B cell (primary cell): ENCODE measurements around the gene MMP11. TPM values are rescaled to one million over a fixed set of nuclear protein-coding genes. Genes with fewer than 3 reads are reported as not detected.

ENCODE experiments used
- ATAC-seq: fragments of 200-7000 bp; cut with Tn5 transposase; one replicate; pipeline ENCODE4 v1.10.0; 2021; ENCODE audit warnings: low read depth, mild to moderate bottlenecking, moderate number of reproducible peaks, moderate library complexity
- CTCF ChIA-PET: fragments of 350-600 bp; sonication (Branson Sonifier 250); formaldehyde crosslinking; loops from one replicate; lab custom pipeline; 2021; ENCODE audit warnings: antibody characterized with exemption, inconsistent platforms; lab: Charles Lee
- POLR2A ChIA-PET: fragments of 350-600 bp; sonication (Branson Sonifier 250); formaldehyde crosslinking; loops from one replicate; lab custom pipeline; 2021; ENCODE audit warnings: antibody characterized with exemption; lab: Charles Lee
- DNase-seq: peaks from one replicate; pipeline ENCODE4 v3.0.0; 2013
- H2AFZ ChIP-seq: 2 replicates; pipeline ENCODE4 v1.6.1; 2012; ENCODE audit warnings: mild to moderate bottlenecking, low read depth, low read length; ENCODE audit not compliant: insufficient read depth, poor library complexity, severe bottlenecking
- H3K27ac ChIP-seq, 2 donors: 1 replicate in 1 of 2; 2 replicates in 1 of 2; pipeline ENCODE4 v1.5.1; 2012 to 2013; ENCODE audit warnings: low read length in 2 of 2, mild to moderate bottlenecking in 2 of 2, moderate library complexity in 1 of 2
- H3K27me3 ChIP-seq, 4 experiments: fragments of 200-600 bp in 1 of 4; sonication (generic) in 1 of 4; replicated peaks in 1 of 4; 1 replicate in 2 of 4; 2 replicates in 2 of 4; pipeline versions ENCODE4 v1.6.1 to v1.7.0; 2013 to 2016; ENCODE audit warnings: low read length in 3 of 4, mild to moderate bottlenecking in 2 of 4, mixed read lengths in 1 of 4, moderate library complexity in 1 of 4; ENCODE audit not compliant: insufficient read depth in 4 of 4, control insufficient read depth in 3 of 4; ENCODE audit errors: control extremely low read depth in 1 of 4
- H3K36me3 ChIP-seq, 2 experiments: replicated peaks in 1 of 2; 1 replicate in 1 of 2; 2 replicates in 1 of 2; pipeline versions ENCODE4 v1.6.1 to v1.7.1; 2013; ENCODE audit warnings: low read length in 1 of 2; ENCODE audit not compliant: insufficient read depth in 2 of 2, control insufficient read depth in 1 of 2; ENCODE audit errors: control extremely low read depth in 1 of 2, extremely low read depth in 1 of 2
- H3K4me1 ChIP-seq, 2 donors: fragments of 200-600 bp in 1 of 2; sonication (generic) in 1 of 2; 1 replicate in 1 of 2; 2 replicates in 1 of 2; pipeline versions ENCODE4 v1.5.1 to v1.6.1; 2013 to 2017; ENCODE audit warnings: low read length in 2 of 2; ENCODE audit not compliant: control insufficient read depth in 2 of 2, insufficient read depth in 2 of 2
- H3K4me2 ChIP-seq: replicated peaks from 2 replicates; pipeline ENCODE3; 2012; ENCODE audit warnings: mild to moderate bottlenecking, low read depth, low read length; ENCODE audit not compliant: poor library complexity, severe bottlenecking
- H3K4me3 ChIP-seq, 5 experiments: fragments of 200-600 bp in 1 of 5; sonication (generic) in 1 of 5; 1 replicate in 3 of 5; 2 replicates in 2 of 5; pipeline versions ENCODE4 v1.5.1 to v1.7.0; 2011 to 2016; ENCODE audit warnings: low read length in 4 of 5, mild to moderate bottlenecking in 4 of 5, low read depth in 2 of 5, control low read depth in 1 of 5, moderate library complexity in 1 of 5; ENCODE audit not compliant: insufficient read depth in 1 of 5; ENCODE audit errors: control extremely low read depth in 1 of 5, extremely low read depth in 1 of 5
- H3K79me2 ChIP-seq: fragments of 200-600 bp; sonication (generic); one replicate; pipeline ENCODE4 v1.6.0; 2016; ENCODE audit warnings: low read length; ENCODE audit not compliant: control insufficient read depth, insufficient read depth
- H3K9ac ChIP-seq: fragments of 200-600 bp; sonication (generic); 2 replicates; pipeline ENCODE4 v1.6.1; 2017; ENCODE audit warnings: mild to moderate bottlenecking, low read length, moderate library complexity
- H3K9me3 ChIP-seq, 3 donors: one replicate each; pipeline versions ENCODE4 v1.6.1 to v1.7.1; 2013; ENCODE audit warnings: low read length in 2 of 3; ENCODE audit not compliant: control insufficient read depth in 2 of 3, insufficient read depth in 1 of 3; ENCODE audit errors: control extremely low read depth in 1 of 3
- H4K20me1 ChIP-seq: 2 replicates; pipeline ENCODE4 v1.6.0; 2012; ENCODE audit warnings: mild to moderate bottlenecking, low read length; ENCODE audit not compliant: insufficient read depth, control insufficient read depth, poor library complexity, severe bottlenecking
- H3K27ac Mint-ChIP-seq: one replicate; pipeline ENCODE4 v1.8.0; 2021; ENCODE audit warnings: mixed read lengths
- H3K27me3 Mint-ChIP-seq: one replicate; pipeline ENCODE4 v1.8.0; 2021; ENCODE audit warnings: mixed read lengths
- H3K4me1 Mint-ChIP-seq: one replicate; pipeline ENCODE4 v1.8.0; 2021; ENCODE audit warnings: mixed read lengths
- H3K4me3 Mint-ChIP-seq: one replicate; pipeline ENCODE4 v1.8.0; 2021; ENCODE audit warnings: mixed read lengths
- H3K9me3 Mint-ChIP-seq: one replicate; pipeline ENCODE4 v1.8.0; 2022; ENCODE audit warnings: mixed read lengths; ENCODE audit not compliant: insufficient read depth
- CTCF ChIP-seq: fragments of 200-600 bp; IDR thresholded peaks from one replicate; pipeline ENCODE4 v1.8.0; 2022; ENCODE audit warnings: antibody characterized with exemption, mild to moderate bottlenecking
- EZH2 ChIP-seq: IDR thresholded peaks from 2 replicates; pipeline ENCODE4 v1.6.1; 2012; ENCODE audit warnings: borderline replicate concordance, low read depth, mild to moderate bottlenecking, moderate library complexity, low read length; ENCODE audit not compliant: insufficient read depth, poor library complexity, severe bottlenecking
- WGBS: methylation state at CpG from one replicate; pipeline ENCODE4 v1.1.5; 2013; ENCODE audit warnings: missing lambda C conversion rate; ENCODE audit not compliant: insufficient coverage; 5-methylcytosine and 5-hydroxymethylcytosine counted together
- intact Hi-C: fragments of 100-400 bp; cut with micrococcal nuclease; formaldehyde crosslinking; loops from one replicate; pipeline ENCODE4 v1.10.0; 2022
- polyA plus RNA-seq: library from polyadenylated mRNA; depleted of rRNA; stranded (reverse); fragments of >200 nt; gene quantifications from 2 replicates; pipeline ENCODE4 v1.2.3, GENCODE V29; 2012
- total RNA-seq, 2 donors: library from RNA; stranded (reverse); fragments of 120-200 nt in 1 of 2; gene quantifications; 1 replicate in 1 of 2; 2 replicates in 1 of 2; pipeline versions ENCODE4 v1.2.3 to v1.2.4, GENCODE V29; 2013 to 2022

Gene MMP11
- total and polyA plus RNA-seq, 2 donors (not counting 1 experiment from before 2014, with no cell fraction given) = 11.6 to 19.0 TPM

- DNase-seq = no peak
- no peak overlapping the region for H3K27ac ChIP-seq
- intact Hi-C loops = no loop called here
- peaks cover 0 to 5% of the 10 kb centered on the region in 2 experiments for H3K36me3 ChIP-seq
- H3K4me1 Mint-ChIP-seq = peaks cover 27% of the 10 kb centered on the region
- TF ChIP-seq CTCF = no peak
- no peak for TF ChIP-seq EZH2
- H3K9me3 Mint-ChIP-seq = no peaks in the 10 kb centered on the region
- H2AFZ ChIP-seq = no peak overlapping the region
- no peak overlapping the region for H3K27ac Mint-ChIP-seq
- CTCF ChIA-PET = interaction anchor here (0.6 to 2.0 kb wide), 9 partner anchors 21 to 781 kb away, joined by 3 to 15 read pairs (median 3); partner anchors contain the start of genes SLC2A11 and SNRPD3
- POLR2A ChIA-PET = interaction anchor here (0.6 to 1.5 kb wide), 4 partner anchors 14 to 89 kb away, joined by 3 to 11 read pairs (median 4); no protein-coding TSS in a partner anchor
- no peaks in the 10 kb centered on the region for H3K27me3 Mint-ChIP-seq
- no peak for ATAC-seq
- H3K27me3 ChIP-seq = no peaks in the 10 kb centered on the region
- H3K79me2 ChIP-seq = peaks cover 8% of the 10 kb centered on the region
- no peak overlapping the region for H3K4me3 ChIP-seq
- peaks cover 7% of the 10 kb centered on the region for H4K20me1 ChIP-seq
- no peak overlapping the region for H3K4me2 ChIP-seq
- no peaks in the 10 kb centered on the region for H3K9me3 ChIP-seq
- peaks cover 22 to 34% of the 10 kb centered on the region in 2 donors for H3K4me1 ChIP-seq
- WGBS = 100% methylated on average over 2 of the region's 2 CpGs
- no peak overlapping the region for H3K9ac ChIP-seq
- H3K4me3 Mint-ChIP-seq = peak overlapping the region; percentile 14
These were observed 2.3 kb downstream of the MMP11 start for GRCh38 chr22:23774922-23775436.

- Histone ChIP-seq H3K79me2 (peaks cover 8% of the 10 kb centered on the region), H3K27me3 (no peaks in the 10 kb centered on the region), H3K9ac (no peak overlapping the region), H3K36me3 (peaks cover 0 to 7% of the 10 kb centered on the region in 2 experiments), H3K4me3 (no peak overlapping the region), H3K27ac (no peak overlapping the region), H4K20me1 (peaks cover 7% of the 10 kb centered on the region), H3K4me2 (no peak overlapping the region), H3K4me1 (peaks cover 17 to 26% of the 10 kb centered on the region in 2 donors), H3K9me3 (no peaks in the 10 kb centered on the region), H2AFZ (no peak overlapping the region)
- ATAC-seq (no peak), DNase-seq (no peak)
- H3K9me3 Mint-ChIP-seq = no peaks in the 10 kb centered on the region
- TF ChIP-seq CTCF (no peak), EZH2 (no peak)
- H3K27ac Mint-ChIP-seq = no peak overlapping the region
- no peak overlapping the region for H3K4me3 Mint-ChIP-seq
- intact Hi-C loops = no loop called here
- H3K27me3 Mint-ChIP-seq = no peaks in the 10 kb centered on the region
- ChIA-PET POLR2A (interaction anchor here (1.5 kb wide), 1 partner anchor 72 kb away, joined by 5 read pairs; no protein-coding TSS in a partner anchor), CTCF (interaction anchor here (0.6 to 2.0 kb wide), 4 partner anchors 72 to 780 kb away, joined by 3 to 15 read pairs (median 4); partner anchors contain the start of gene SNRPD3)
- 100% methylated on average over 2 of the region's 3 CpGs for WGBS
- H3K4me1 Mint-ChIP-seq = peaks cover 24% of the 10 kb centered on the region
These were observed 3.2 kb downstream of the MMP11 start for GRCh38 chr22:23775779-23776375.
